ENCODE results near the gene DGKI. TPM values are rescaled to one million over a fixed set of nuclear protein-coding genes. Genes with fewer than 3 reads are reported as not detected.

DGKI gene
- total RNA-seq, 4 donors from 2014 or later: 0.66 to 2.9 (median 1.7) TPM

DNA sequence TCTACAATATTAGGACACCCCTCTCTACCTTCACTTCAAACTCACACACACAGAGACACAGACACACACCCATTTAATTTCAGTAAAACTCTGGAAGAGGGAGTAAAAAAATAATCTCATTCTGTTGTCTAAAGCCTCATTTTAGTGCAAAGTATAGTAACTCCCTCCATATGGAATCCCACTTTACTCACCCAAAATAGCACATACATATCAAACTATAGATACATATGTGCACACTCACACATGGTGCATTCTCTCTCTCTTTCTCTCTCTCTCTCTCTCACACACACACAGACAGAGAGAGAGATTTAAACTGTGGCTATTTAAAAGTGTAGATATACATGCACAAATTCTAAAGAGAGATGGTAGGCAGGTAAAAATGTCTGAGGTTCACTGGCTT, 323.6 kb downstream of the DGKI start:
- H3K27me3 ChIP-seq: no peaks in the 10 kb centered on the region
- intact Hi-C loops (cut with DNase I): no loop called here
- TF ChIP-seq POLR2AphosphoS5 (IDR thresholded peaks at IDR 0.05) (no peak), EP300 (IDR thresholded peaks at IDR 0.05) (no peak), POLR2A (IDR thresholded peaks at IDR 0.05; ENCODE audit: low read depth) (no peak)
- TF ChIP-seq, protein P1, sequence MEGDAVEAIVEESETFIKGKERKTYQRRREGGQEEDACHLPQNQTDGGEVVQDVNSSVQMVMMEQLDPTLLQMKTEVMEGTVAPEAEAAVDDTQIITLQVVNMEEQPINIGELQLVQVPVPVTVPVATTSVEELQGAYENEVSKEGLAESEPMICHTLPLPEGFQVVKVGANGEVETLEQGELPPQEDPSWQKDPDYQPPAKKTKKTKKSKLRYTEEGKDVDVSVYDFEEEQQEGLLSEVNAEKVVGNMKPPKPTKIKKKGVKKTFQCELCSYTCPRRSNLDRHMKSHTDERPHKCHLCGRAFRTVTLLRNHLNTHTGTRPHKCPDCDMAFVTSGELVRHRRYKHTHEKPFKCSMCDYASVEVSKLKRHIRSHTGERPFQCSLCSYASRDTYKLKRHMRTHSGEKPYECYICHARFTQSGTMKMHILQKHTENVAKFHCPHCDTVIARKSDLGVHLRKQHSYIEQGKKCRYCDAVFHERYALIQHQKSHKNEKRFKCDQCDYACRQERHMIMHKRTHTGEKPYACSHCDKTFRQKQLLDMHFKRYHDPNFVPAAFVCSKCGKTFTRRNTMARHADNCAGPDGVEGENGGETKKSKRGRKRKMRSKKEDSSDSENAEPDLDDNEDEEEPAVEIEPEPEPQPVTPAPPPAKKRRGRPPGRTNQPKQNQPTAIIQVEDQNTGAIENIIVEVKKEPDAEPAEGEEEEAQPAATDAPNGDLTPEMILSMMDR (IDR thresholded peaks at IDR 0.05): no peak
- no peak overlapping the region for H3K4me3 ChIP-seq
- H3K4me1 ChIP-seq: no peaks in the 10 kb centered on the region
- H3K27ac ChIP-seq (replicated peaks in 1 of 4): no peak overlapping the region
- DNase-seq (ENCODE audit: extremely low spot score): no peak
- H3K36me3 ChIP-seq: no peaks in the 10 kb centered on the region
- H3K9me3 ChIP-seq: no peaks in the 10 kb centered on the region

- Histone ChIP-seq H3K27me3 (no peaks in the 10 kb centered on the region), H3K4me3 (no peak overlapping the region), H3K9me3 (no peaks in the 10 kb centered on the region), H3K27ac (replicated peaks in 1 of 4) (no peak overlapping the region), H3K4me1 (no peaks in the 10 kb centered on the region), H3K36me3 (no peaks in the 10 kb centered on the region)
- intact Hi-C loops (cut with DNase I): no loop called here
- DNase-seq (ENCODE audit: extremely low spot score): no peak
- 93% methylated on average over 5 of the region's 5 CpGs for WGBS
- TF ChIP-seq POLR2AphosphoS5 (IDR thresholded peaks at IDR 0.05): no peak
- no peak for TF ChIP-seq EP300 (IDR thresholded peaks at IDR 0.05)
- no peak for TF ChIP-seq POLR2A (IDR thresholded peaks at IDR 0.05; ENCODE audit: low read depth)
- TF ChIP-seq, protein P1 (IDR thresholded peaks at IDR 0.05): no peak
These were observed 325.3 kb downstream of the DGKI start for GRCh38 chr7:137521451-137521850.

DNA sequence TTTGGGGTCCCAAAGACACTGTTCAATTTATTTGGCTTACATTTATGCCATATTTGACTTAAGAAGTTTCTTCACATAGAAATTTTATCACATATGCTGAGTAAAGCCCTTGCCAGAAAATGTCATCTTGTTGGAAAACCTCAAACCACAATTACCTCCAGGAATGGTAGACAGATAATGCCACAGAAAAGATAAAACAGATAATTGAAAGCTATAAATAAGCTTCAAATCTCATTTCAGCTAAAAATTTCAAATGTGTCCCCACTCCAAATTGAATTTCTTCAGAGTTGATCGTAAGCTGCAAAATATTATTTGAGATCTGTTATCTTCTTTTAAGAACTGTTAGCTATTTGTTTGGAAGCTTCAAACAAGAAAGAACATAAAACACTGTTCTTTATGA, 326.8 kb downstream of the DGKI start:
- TF ChIP-seq POLR2A (IDR thresholded peaks at IDR 0.05; ENCODE audit: low read depth) (no peak), POLR2AphosphoS5 (IDR thresholded peaks at IDR 0.05) (no peak), EP300 (IDR thresholded peaks at IDR 0.05) (no peak)
- TF ChIP-seq, protein P1 (IDR thresholded peaks at IDR 0.05): no peak
- WGBS: 90% methylated on average over 1 of the region's 1 CpG
- DNase-seq (ENCODE audit: extremely low spot score): no peak
- no peaks in the 10 kb centered on the region for H3K4me1 ChIP-seq
- H3K27me3 ChIP-seq: no peaks in the 10 kb centered on the region
- H3K27ac ChIP-seq (replicated peaks in 1 of 4): no peak overlapping the region
- no peaks in the 10 kb centered on the region for H3K9me3 ChIP-seq
- no peak overlapping the region for H3K4me3 ChIP-seq
- intact Hi-C loops (cut with DNase I): no loop called here
- no peaks in the 10 kb centered on the region for H3K36me3 ChIP-seq

GRCh38 chr7:137519181-137519691, 327.5 kb downstream of the DGKI start:
- WGBS: 51% methylated on average over 4 of the region's 4 CpGs
- intact Hi-C loops (cut with DNase I): no loop called here
- Histone ChIP-seq H3K27me3 (no peaks in the 10 kb centered on the region), H3K4me1 (no peaks in the 10 kb centered on the region), H3K9me3 (no peaks in the 10 kb centered on the region), H3K36me3 (no peaks in the 10 kb centered on the region), H3K4me3 (no peak overlapping the region), H3K27ac (replicated peaks in 1 of 4) (no peak overlapping the region)
- no peak for DNase-seq (ENCODE audit: extremely low spot score)
- no peak for TF ChIP-seq POLR2AphosphoS5 (IDR thresholded peaks at IDR 0.05)

DNA sequence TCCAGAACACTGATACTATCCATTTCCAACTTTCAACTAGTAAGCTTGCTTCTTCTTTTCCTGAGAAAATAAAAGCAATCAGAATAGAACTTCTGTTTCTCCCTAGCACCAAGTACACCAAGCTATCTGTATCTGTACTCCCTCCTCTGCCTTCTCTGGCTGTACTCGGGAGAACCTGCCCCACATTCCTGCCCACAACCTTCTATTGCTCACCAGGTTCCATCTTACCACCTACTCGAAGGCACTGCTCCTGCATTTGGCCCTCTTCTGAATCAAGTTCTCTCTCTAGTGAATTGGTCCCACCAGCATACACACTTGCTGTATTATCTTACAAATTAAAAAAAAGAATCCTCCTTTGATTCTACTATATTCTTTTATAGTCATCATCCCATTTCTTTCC, 333.7 kb downstream of the DGKI start:
- no peak for DNase-seq (ENCODE audit: extremely low spot score)
- Histone ChIP-seq H3K36me3 (no peaks in the 10 kb centered on the region), H3K27ac (replicated peaks in 1 of 4) (no peak overlapping the region), H3K4me1 (no peaks in the 10 kb centered on the region), H3K4me3 (no peak overlapping the region), H3K9me3 (no peaks in the 10 kb centered on the region), H3K27me3 (no peaks in the 10 kb centered on the region)
- TF ChIP-seq POLR2A (IDR thresholded peaks at IDR 0.05; ENCODE audit: low read depth) (no peak), POLR2AphosphoS5 (IDR thresholded peaks at IDR 0.05) (no peak), EP300 (IDR thresholded peaks at IDR 0.05) (no peak)
- TF ChIP-seq, protein P1 (IDR thresholded peaks at IDR 0.05): no peak
- intact Hi-C loops (cut with DNase I): no loop called here
- 82% methylated on average over 2 of the region's 2 CpGs for WGBS
